CD4-positive, alpha-beta T cell (primary cell): ENCODE results near the gene CDS2. TPM values are rescaled to one million over a fixed set of nuclear protein-coding genes. Genes with fewer than 3 reads are reported as not detected.
A peak's percentile ranks its signal among the peaks of the same experiment; 100 is the strongest.

Source experiments
- ATAC-seq: fragments of 200-7000 bp; cut with Tn5 transposase; one replicate; pipeline ENCODE4 v1.10.0; 2022; ENCODE audit warnings: mild to moderate bottlenecking; ENCODE audit not compliant: poor library complexity
- CTCF ChIA-PET: fragments of 350-600 bp; sonication (Branson Sonifier 250); formaldehyde crosslinking; loops from one replicate; lab custom pipeline; 2021; ENCODE audit warnings: antibody characterized with exemption, inconsistent platforms; lab: Charles Lee
- POLR2A ChIA-PET: fragments of 350-600 bp; sonication (Branson Sonifier 250); formaldehyde crosslinking; loops from one replicate; lab custom pipeline; 2021; ENCODE audit warnings: antibody characterized with exemption, inconsistent platforms; lab: Charles Lee
- DNase-seq, 14 experiments: peaks; one replicate each; pipeline ENCODE4 v3.0.0-alpha.2; 2013 to 2020; ENCODE audit warnings: mixed read lengths in 2 of 14
- H3K27ac ChIP-seq, 2 donors: one replicate each; pipeline versions ENCODE4 v1.5.1 to v1.7.0; 2013; ENCODE audit warnings: low read length in 2 of 2, low read depth in 1 of 2, mild to moderate bottlenecking in 1 of 2
- H3K27me3 ChIP-seq, 2 experiments: 1 replicate in 1 of 2; 2 replicates in 1 of 2; pipeline versions ENCODE4 v1.6.1 to v1.7.0; 2013; ENCODE audit warnings: low read length in 2 of 2, control low read depth in 1 of 2, mild to moderate bottlenecking in 1 of 2, moderate library complexity in 1 of 2; ENCODE audit not compliant: insufficient read depth in 2 of 2, control insufficient read depth in 1 of 2
- H3K36me3 ChIP-seq: one replicate; pipeline ENCODE4 v1.6.1; 2013; ENCODE audit warnings: low read length, control low read depth; ENCODE audit not compliant: insufficient read depth
- H3K4me1 ChIP-seq: one replicate; pipeline ENCODE4 v1.6.1; 2013; ENCODE audit warnings: low read length, control low read depth; ENCODE audit not compliant: insufficient read depth
- H3K4me3 ChIP-seq: one replicate; pipeline ENCODE4 v1.5.1; 2013; ENCODE audit warnings: mild to moderate bottlenecking, low read length, moderate library complexity
- H3K9me3 ChIP-seq, 2 experiments: 1 replicate in 1 of 2; 2 replicates in 1 of 2; pipeline versions ENCODE4 v1.6.1 to v1.7.0; 2013; ENCODE audit warnings: low read length in 2 of 2, mild to moderate bottlenecking in 2 of 2, control low read depth in 1 of 2, moderate library complexity in 1 of 2; ENCODE audit not compliant: control insufficient read depth in 1 of 2, insufficient read depth in 1 of 2
- H3K27ac Mint-ChIP-seq: one replicate; pipeline ENCODE4 v1.8.0; 2020; ENCODE audit warnings: mixed read lengths
- H3K27me3 Mint-ChIP-seq: one replicate; pipeline ENCODE4 v1.8.0; 2021; ENCODE audit warnings: mixed read lengths
- H3K36me3 Mint-ChIP-seq: one replicate; pipeline ENCODE4 v1.8.0; 2021; ENCODE audit warnings: low read depth, mixed read lengths
- H3K4me1 Mint-ChIP-seq: one replicate; pipeline ENCODE4 v1.8.0; 2021; ENCODE audit warnings: low read depth, mixed read lengths
- H3K4me3 Mint-ChIP-seq: one replicate; pipeline ENCODE4 v1.8.0; 2020; ENCODE audit warnings: mild to moderate bottlenecking, mixed read lengths
- H3K9me3 Mint-ChIP-seq: one replicate; pipeline ENCODE4 v1.8.0; 2020; ENCODE audit warnings: mixed read lengths
- CTCF ChIP-seq: fragments of 200-600 bp; IDR thresholded peaks from one replicate; pipeline ENCODE4 v1.8.0; 2022; ENCODE audit warnings: antibody characterized with exemption, mild to moderate bottlenecking
- intact Hi-C, 2 experiments: fragments of 100-400 bp; cut with DNase I in 1 of 2; cut with micrococcal nuclease in 1 of 2; formaldehyde crosslinking; loops; one replicate each; pipeline versions ENCODE4 v1.15.1 to v1.9.0; 2023 to 2025; cut with DNase I, micrococcal nuclease
- total RNA-seq, 174 experiments: library from RNA in 2 of 174; stranded (reverse) in 2 of 174; gene quantifications; one replicate each; pipeline ENCODE4 v1.2.3 and lab custom pipeline; 2021 to 2026

Gene CDS2
- total RNA-seq, 2 experiments from 2014 or later = 62.4 to 65.0 TPM

- Histone ChIP-seq H3K27me3 (no peaks in the 10 kb centered on the region), H3K9me3 (no peaks in the 10 kb centered on the region), H3K4me3 (no peak overlapping the region), H3K27ac (no peak overlapping the region), H3K4me1 (no peaks in the 10 kb centered on the region), H3K36me3 (peaks cover 9% of the 10 kb centered on the region)
- Mint-ChIP-seq H3K4me3 (no peak overlapping the region), H3K9me3 (no peaks in the 10 kb centered on the region), H3K27me3 (no peaks in the 10 kb centered on the region), H3K4me1 (peaks cover 7% of the 10 kb centered on the region), H3K36me3 (peaks cover 22% of the 10 kb centered on the region), H3K27ac (no peak overlapping the region)
- no peak for ATAC-seq
- intact Hi-C loops = no loop called here
- TF ChIP-seq CTCF = no peak
- POLR2A ChIA-PET = no interaction called here
- DNase-seq = no peak
- CTCF ChIA-PET = no interaction called here
Observed at GRCh38 chr20:5203380-5203779, 76.6 kb downstream of the CDS2 start.

GRCh38 chr20:5205348-5206210 lies 78.8 kb downstream of the CDS2 start:
- no peak overlapping the region for H3K4me3 ChIP-seq
- no peaks in the 10 kb centered on the region for H3K27me3 ChIP-seq
- no peak overlapping the region for H3K27ac Mint-ChIP-seq
- ChIA-PET POLR2A (interaction anchor here (0.8 to 2.1 kb wide), 2 partner anchors 15 to 79 kb away, joined by 3 to 6 read pairs; partner anchors contain the start of gene CDS2), CTCF (interaction anchor here (0.6 to 1.8 kb wide), 7 partner anchors 8 to 582 kb away, joined by 3 to 6 read pairs (median 3); no protein-coding TSS in a partner anchor)
- H3K9me3 Mint-ChIP-seq = no peaks in the 10 kb centered on the region
- H3K27ac ChIP-seq = no peak overlapping the region
- H3K36me3 Mint-ChIP-seq = peaks cover 6% of the 10 kb centered on the region
- H3K9me3 ChIP-seq = no peaks in the 10 kb centered on the region
- no peaks in the 10 kb centered on the region for H3K4me1 ChIP-seq
- no peaks in the 10 kb centered on the region for H3K27me3 Mint-ChIP-seq
- no peaks in the 10 kb centered on the region for H3K36me3 ChIP-seq
- peaks cover 7% of the 10 kb centered on the region for H3K4me1 Mint-ChIP-seq
- peak; percentile 88 for TF ChIP-seq CTCF
- intact Hi-C loops = loop anchor here in 1 of 2 experiments (2.0 kb wide), 1 partner anchor 243 kb away; no protein-coding TSS in a partner anchor
- ATAC-seq (peak; percentile 100), DNase-seq (peak; percentile 47 to 79 (median 58))
- no peak overlapping the region for H3K4me3 Mint-ChIP-seq

- Mint-ChIP-seq H3K9me3 (no peaks in the 10 kb centered on the region), H3K36me3 (peaks cover 5% of the 10 kb centered on the region), H3K27ac (no peak overlapping the region), H3K4me3 (no peak overlapping the region), H3K27me3 (no peaks in the 10 kb centered on the region), H3K4me1 (peaks cover 7% of the 10 kb centered on the region)
- DNase-seq = no peak
- intact Hi-C loops = no loop called here
- TF ChIP-seq CTCF = no peak
- Histone ChIP-seq H3K4me1 (no peaks in the 10 kb centered on the region), H3K36me3 (peaks cover 4% of the 10 kb centered on the region), H3K4me3 (no peak overlapping the region), H3K9me3 (no peaks in the 10 kb centered on the region), H3K27ac (no peak overlapping the region), H3K27me3 (no peaks in the 10 kb centered on the region)
- ATAC-seq = no peak
- ChIA-PET POLR2A (no interaction called here), CTCF (interaction anchor here (1.0 kb wide), 1 partner anchor 10 kb away, joined by 3 read pairs; no protein-coding TSS in a partner anchor)
Observed at GRCh38 chr20:5207138-5207537, 80.3 kb downstream of the CDS2 start.
